GM12878 (cell line): ENCODE data around the gene KRI1. TPM values are rescaled to one million over a fixed set of nuclear protein-coding genes. Genes with fewer than 3 reads are reported as not detected.
A peak's percentile ranks its signal among the peaks of the same experiment; 100 is the strongest.

ENCODE experiments used
- CBX5 ChIP-seq: sonication (generic); IDR thresholded peaks from 2 replicates; pipeline ENCODE4 v1.6.1; 2016; ENCODE audit warnings: low read depth, moderate library complexity, mild to moderate bottlenecking, inconsistent platforms
- CHD1 ChIP-seq: IDR thresholded peaks from 2 replicates; pipeline ENCODE4 v1.6.1; 2012; ENCODE audit warnings: low read depth, low read length, improper control_type of control experiment
- CREM ChIP-seq: IDR thresholded peaks from 2 replicates; pipeline ENCODE4 v1.6.1; 2014; ENCODE audit warnings: antibody characterized with exemption, low read depth
- ESRRA ChIP-seq: IDR thresholded peaks from 2 replicates; pipeline ENCODE4 v1.6.1; 2012; ENCODE audit warnings: mild to moderate bottlenecking, low read length, improper control_type of control experiment
- HDAC2 ChIP-seq: fragments of 200-600 bp; sonication (generic); IDR thresholded peaks from 2 replicates; pipeline ENCODE4 v1.6.1; 2017
- NFYA ChIP-seq: IDR thresholded peaks from 2 replicates; pipeline ENCODE4 v1.6.1; 2011; ENCODE audit warnings: low read depth, mild to moderate bottlenecking, low read length, improper control_type of control experiment, borderline replicate concordance
- SIN3A ChIP-seq: IDR thresholded peaks from 2 replicates; pipeline ENCODE4 v1.6.1; 2012; ENCODE audit warnings: low read depth, low read length, improper control_type of control experiment
- STAT1 ChIP-seq: fragments of 450-650 bp; conservative IDR thresholded peaks from 2 replicates; pipeline ENCODE4 v1.6.1; 2014; ENCODE audit warnings: antibody characterized with exemption, mild to moderate bottlenecking
- SUPT20H ChIP-seq: IDR thresholded peaks from 2 replicates; pipeline ENCODE4 v1.6.1; 2011; ENCODE audit warnings: low read depth, mild to moderate bottlenecking, low read length, moderate library complexity, borderline replicate concordance; ENCODE audit not compliant: control insufficient read depth
- TAF1 ChIP-seq: IDR thresholded peaks from 2 replicates; pipeline ENCODE4 v1.6.1; 2011; ENCODE audit warnings: mild to moderate bottlenecking, low read depth, low read length, borderline replicate concordance
- TCF7 ChIP-seq: IDR thresholded peaks from 2 replicates; pipeline ENCODE4 v1.6.1; 2014; ENCODE audit warnings: antibody characterized with exemption, borderline replicate concordance
- ZZZ3 ChIP-seq: IDR thresholded peaks from 2 replicates; pipeline ENCODE4 v1.6.1; 2011; ENCODE audit warnings: low read depth; ENCODE audit not compliant: control insufficient read depth, insufficient read length
- polyA plus RNA-seq, 11 experiments: library from polyadenylated mRNA; depleted of rRNA in 4 of 11; unstranded in 6 of 11; stranded (reverse) in 5 of 11; fragments of >200 nt; fragmentation: Nextera tagmentation in 4 of 11; fragmentation: Illumina TruSeq in 1 of 11; extraction: Ambion mirVana in 4 of 11; extraction: Trizol in 1 of 11; gene quantifications; 1 replicate in 1 of 11; 2 replicates in 10 of 11; pipeline versions ENCODE4 v1.2.1 to v1.2.3, GENCODE V29; 2011 to 2016; ENCODE audit warnings: inconsistent platforms in 2 of 11, missing spikeins in 2 of 11, low read depth in 1 of 11
- total RNA-seq, 4 experiments: library from RNA; depleted of rRNA in 3 of 4; stranded (reverse); fragments of >200 nt in 3 of 4; fragmentation: Illumina TruSeq in 1 of 4; extraction: Trizol in 1 of 4; gene quantifications; 2 replicates each; pipeline versions ENCODE4 v1.2.1 to v1.2.3, GENCODE V29; 2013 to 2021
- TF ChIP-seq, protein P1 (sequence below): fragments of 450-650 bp; IDR thresholded peaks from 2 replicates; pipeline ENCODE4 v1.6.1; 2016; ENCODE audit warnings: mild to moderate bottlenecking, moderate library complexity, borderline replicate concordance
- TF ChIP-seq, protein P2 (sequence below): IDR thresholded peaks from 2 replicates; pipeline ENCODE4 v1.6.1; 2012; ENCODE audit warnings: low read depth, low read length, improper control_type of control experiment
- TF ChIP-seq, protein P3 (sequence below): IDR thresholded peaks from 2 replicates; pipeline ENCODE4 v1.6.1; 2012; ENCODE audit warnings: low read length, inconsistent platforms
- TF ChIP-seq, protein P4 (sequence below): fragments of 450-650 bp; conservative IDR thresholded peaks from 2 replicates; pipeline ENCODE4 v1.6.1; 2017; ENCODE audit warnings: mild to moderate bottlenecking, moderate library complexity
- TF ChIP-seq, protein P5 (sequence below): fragments of 450-650 bp; IDR thresholded peaks from 2 replicates; pipeline ENCODE4 v1.6.1; 2018; ENCODE audit warnings: mild to moderate bottlenecking, low read depth, moderate library complexity; ENCODE audit not compliant: partially characterized antibody

KRI1 gene
- total and polyA plus RNA-seq, 10 of the 15 experiments (the other 5 are each of a cell fraction or from before 2014, with no cell fraction given) = 0.98 to 42.5 (median 24.7) TPM

DNA sequence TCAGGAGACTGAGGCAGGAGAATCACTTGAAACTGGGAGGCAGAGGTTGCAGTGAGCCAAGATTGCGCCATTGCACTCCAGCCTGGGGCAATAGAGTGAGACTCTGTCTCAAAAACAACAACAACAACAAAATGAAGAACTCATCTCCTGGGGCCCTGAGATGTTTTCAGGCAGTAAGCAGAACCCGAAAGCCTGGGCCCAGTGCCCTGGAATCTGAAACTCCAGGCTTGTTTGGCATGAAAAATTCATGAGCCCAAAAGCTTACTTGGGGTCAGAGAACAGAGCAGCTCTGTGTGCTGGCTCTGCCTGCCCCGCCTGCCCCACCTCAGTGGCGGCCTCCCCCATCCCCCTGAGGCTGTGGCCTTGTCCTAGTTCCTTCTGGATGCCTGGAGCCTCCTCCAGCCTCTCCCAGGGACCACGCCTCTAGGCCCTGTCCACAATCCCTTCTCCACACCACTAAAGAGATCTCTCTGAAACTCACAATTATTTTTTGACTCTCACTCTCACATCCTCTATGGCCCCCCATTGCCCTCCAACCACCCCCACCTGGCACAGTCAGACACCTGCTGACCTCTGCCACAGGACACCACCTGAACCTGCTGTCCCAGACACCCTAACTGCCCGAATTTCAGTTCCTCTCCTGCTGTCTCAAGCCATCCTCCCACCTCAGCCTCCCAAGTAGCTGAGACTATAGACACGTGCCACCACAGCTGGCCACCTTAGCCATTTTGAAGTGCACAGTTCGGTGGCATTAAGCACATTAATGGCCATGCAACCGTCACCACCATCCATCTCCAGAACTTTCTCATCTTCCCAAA, 28.2 kb upstream of the KRI1 start (continued):
- TF ChIP-seq ZZZ3 (no peak), ESRRA (no peak), HDAC2 (no peak), CHD1 (no peak), TAF1 (no peak), SIN3A (no peak), CREM (no peak), STAT1 (no peak), NFYA (no peak), TCF7 (no peak), SUPT20H (no peak), CBX5 (no peak)
- TF ChIP-seq, protein P1, sequence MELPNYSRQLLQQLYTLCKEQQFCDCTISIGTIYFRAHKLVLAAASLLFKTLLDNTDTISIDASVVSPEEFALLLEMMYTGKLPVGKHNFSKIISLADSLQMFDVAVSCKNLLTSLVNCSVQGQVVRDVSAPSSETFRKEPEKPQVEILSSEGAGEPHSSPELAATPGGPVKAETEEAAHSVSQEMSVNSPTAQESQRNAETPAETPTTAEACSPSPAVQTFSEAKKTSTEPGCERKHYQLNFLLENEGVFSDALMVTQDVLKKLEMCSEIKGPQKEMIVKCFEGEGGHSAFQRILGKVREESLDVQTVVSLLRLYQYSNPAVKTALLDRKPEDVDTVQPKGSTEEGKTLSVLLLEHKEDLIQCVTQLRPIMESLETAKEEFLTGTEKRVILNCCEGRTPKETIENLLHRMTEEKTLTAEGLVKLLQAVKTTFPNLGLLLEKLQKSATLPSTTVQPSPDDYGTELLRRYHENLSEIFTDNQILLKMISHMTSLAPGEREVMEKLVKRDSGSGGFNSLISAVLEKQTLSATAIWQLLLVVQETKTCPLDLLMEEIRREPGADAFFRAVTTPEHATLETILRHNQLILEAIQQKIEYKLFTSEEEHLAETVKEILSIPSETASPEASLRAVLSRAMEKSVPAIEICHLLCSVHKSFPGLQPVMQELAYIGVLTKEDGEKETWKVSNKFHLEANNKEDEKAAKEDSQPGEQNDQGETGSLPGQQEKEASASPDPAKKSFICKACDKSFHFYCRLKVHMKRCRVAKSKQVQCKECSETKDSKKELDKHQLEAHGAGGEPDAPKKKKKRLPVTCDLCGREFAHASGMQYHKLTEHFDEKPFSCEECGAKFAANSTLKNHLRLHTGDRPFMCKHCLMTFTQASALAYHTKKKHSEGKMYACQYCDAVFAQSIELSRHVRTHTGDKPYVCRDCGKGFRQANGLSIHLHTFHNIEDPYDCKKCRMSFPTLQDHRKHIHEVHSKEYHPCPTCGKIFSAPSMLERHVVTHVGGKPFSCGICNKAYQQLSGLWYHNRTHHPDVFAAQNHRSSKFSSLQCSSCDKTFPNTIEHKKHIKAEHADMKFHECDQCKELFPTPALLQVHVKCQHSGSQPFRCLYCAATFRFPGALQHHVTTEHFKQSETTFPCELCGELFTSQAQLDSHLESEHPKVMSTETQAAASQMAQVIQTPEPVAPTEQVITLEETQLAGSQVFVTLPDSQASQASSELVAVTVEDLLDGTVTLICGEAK = no peak
- TF ChIP-seq, protein P2, sequence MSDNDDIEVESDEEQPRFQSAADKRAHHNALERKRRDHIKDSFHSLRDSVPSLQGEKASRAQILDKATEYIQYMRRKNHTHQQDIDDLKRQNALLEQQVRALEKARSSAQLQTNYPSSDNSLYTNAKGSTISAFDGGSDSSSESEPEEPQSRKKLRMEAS = peak; percentile 68; the same call in 1 of the 2 replicates
- TF ChIP-seq, protein P3, sequence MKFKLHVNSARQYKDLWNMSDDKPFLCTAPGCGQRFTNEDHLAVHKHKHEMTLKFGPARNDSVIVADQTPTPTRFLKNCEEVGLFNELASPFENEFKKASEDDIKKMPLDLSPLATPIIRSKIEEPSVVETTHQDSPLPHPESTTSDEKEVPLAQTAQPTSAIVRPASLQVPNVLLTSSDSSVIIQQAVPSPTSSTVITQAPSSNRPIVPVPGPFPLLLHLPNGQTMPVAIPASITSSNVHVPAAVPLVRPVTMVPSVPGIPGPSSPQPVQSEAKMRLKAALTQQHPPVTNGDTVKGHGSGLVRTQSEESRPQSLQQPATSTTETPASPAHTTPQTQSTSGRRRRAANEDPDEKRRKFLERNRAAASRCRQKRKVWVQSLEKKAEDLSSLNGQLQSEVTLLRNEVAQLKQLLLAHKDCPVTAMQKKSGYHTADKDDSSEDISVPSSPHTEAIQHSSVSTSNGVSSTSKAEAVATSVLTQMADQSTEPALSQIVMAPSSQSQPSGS = no peak
- TF ChIP-seq, protein P4, sequence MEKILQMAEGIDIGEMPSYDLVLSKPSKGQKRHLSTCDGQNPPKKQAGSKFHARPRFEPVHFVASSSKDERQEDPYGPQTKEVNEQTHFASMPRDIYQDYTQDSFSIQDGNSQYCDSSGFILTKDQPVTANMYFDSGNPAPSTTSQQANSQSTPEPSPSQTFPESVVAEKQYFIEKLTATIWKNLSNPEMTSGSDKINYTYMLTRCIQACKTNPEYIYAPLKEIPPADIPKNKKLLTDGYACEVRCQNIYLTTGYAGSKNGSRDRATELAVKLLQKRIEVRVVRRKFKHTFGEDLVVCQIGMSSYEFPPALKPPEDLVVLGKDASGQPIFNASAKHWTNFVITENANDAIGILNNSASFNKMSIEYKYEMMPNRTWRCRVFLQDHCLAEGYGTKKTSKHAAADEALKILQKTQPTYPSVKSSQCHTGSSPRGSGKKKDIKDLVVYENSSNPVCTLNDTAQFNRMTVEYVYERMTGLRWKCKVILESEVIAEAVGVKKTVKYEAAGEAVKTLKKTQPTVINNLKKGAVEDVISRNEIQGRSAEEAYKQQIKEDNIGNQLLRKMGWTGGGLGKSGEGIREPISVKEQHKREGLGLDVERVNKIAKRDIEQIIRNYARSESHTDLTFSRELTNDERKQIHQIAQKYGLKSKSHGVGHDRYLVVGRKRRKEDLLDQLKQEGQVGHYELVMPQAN = no peak
- TF ChIP-seq, protein P5, sequence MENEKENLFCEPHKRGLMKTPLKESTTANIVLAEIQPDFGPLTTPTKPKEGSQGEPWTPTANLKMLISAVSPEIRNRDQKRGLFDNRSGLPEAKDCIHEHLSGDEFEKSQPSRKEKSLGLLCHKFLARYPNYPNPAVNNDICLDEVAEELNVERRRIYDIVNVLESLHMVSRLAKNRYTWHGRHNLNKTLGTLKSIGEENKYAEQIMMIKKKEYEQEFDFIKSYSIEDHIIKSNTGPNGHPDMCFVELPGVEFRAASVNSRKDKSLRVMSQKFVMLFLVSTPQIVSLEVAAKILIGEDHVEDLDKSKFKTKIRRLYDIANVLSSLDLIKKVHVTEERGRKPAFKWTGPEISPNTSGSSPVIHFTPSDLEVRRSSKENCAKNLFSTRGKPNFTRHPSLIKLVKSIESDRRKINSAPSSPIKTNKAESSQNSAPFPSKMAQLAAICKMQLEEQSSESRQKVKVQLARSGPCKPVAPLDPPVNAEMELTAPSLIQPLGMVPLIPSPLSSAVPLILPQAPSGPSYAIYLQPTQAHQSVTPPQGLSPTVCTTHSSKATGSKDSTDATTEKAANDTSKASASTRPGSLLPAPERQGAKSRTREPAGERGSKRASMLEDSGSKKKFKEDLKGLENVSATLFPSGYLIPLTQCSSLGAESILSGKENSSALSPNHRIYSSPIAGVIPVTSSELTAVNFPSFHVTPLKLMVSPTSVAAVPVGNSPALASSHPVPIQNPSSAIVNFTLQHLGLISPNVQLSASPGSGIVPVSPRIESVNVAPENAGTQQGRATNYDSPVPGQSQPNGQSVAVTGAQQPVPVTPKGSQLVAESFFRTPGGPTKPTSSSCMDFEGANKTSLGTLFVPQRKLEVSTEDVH = no peak
